ENCODE measurements around the gene CACNG4.
"Not testable (repeated sequence)": the region's sequence is repeated elsewhere in the genome, so short reads cannot be mapped to it uniquely, and the experiment has no call there.

CACNG4 gene

GRCh38 chr17:66963521-66963908, 992 bp upstream of the CACNG4 start:
- no peak for DNase-seq (ENCODE audit: low spot score)

- DNase-seq (ENCODE audit: low spot score), result peak; percentile 70
Observed at GRCh38 chr17:66964930-66965800, 658 bp downstream of the CACNG4 start.

- DNase-seq (ENCODE audit: low spot score), result peak; percentile 41
Observed at GRCh38 chr17:66965801-66966262, 1.3 kb downstream of the CACNG4 start.

DNA sequence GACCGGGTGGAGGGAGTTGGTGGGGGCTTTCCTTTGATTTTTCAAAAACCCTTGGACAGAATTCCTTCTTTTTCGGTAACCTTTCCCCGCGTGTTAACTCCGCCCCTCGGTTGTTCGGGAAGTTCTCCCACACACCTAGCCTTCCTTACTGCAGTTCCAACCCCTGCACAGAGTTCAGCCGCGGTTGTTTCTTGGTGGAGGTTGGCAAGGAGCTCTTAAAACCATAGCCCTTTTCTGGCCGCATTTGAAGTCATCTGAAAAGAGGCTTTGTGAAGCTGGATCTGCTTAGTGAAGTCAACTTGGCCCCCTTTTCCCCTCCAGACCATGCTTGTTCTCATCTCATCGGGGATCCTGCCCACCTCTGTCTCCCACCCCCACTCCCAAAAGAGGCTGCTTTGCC, 1.8 kb downstream of the CACNG4 start:
- no peak for DNase-seq (ENCODE audit: low spot score)

GRCh38 chr17:66966704-66967418, 2.4 kb downstream of the CACNG4 start:
- DNase-seq (ENCODE audit: low spot score), result no peak

- DNase-seq (ENCODE audit: low spot score), result no peak
Observed at GRCh38 chr17:66967837-66968543, 3.5 kb downstream of the CACNG4 start.

DNA sequence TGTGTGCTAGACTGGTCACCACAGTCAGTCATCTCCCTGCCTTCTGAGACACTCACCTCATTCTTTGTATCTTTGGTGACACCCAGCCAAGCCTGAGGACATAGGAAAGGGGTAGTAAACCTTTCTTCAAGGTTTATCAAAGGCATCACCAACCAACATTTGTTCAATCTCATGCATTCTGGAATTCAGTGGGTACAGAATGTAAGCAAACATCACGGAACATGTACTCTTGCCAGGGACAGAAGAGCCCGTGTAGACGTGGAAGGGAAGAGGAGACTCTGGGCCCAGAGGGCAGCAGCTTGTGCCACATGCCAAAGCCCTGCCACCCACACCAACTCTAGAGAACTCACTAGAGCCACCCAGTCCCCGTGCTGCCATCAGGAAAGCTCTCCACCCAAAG, 4.4 kb downstream of the CACNG4 start:
- no peak for DNase-seq (ENCODE audit: low spot score)

- DNase-seq (ENCODE audit: low spot score), result no peak
Observed at GRCh38 chr17:66970140-66970539, 5.6 kb downstream of the CACNG4 start.

DNA sequence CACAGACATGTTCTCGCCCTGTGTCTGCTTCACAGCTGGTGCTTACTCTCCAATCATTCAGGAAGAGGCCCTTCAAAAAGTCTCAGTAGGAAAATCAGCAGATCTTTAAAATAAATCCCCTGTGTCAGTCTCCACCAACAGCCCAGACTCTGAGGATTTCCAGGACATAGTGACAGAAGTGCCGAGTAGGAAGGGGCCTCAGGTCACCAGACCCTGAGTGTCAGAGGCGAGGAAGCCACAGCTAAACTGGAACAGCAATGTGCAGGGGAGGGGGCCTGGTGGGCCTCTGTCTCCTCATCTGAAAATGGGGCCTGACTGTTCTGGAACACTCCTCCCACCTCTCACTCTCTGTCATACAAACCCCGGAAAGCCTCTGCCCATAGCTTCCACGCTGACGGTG, 6.3 kb downstream of the CACNG4 start:
- DNase-seq (ENCODE audit: low spot score), result peak; percentile 90

DNA sequence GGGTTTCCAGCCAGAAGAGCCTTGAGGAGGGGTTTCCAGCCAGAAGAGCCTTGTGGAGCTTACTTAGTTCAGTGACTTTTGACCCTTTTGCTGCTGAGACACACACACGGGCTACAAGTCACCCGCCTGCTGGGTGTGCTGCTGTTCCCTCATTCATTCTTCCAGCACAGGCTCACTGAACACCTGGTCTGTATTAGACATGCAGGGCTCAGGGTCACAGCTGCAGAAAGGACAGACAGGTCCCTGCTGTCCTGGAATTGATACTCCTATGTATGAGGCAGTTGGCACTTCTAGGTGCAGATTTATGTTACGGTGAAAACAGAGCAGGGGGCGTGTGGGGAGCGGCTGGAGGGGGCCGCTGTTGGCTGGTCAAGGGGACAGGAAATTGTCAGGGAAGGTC, 6.8 kb downstream of the CACNG4 start:
- peak; percentile 84 for DNase-seq (ENCODE audit: low spot score)

GRCh38 chr17:66971730-66972441, 7.4 kb downstream of the CACNG4 start:
- DNase-seq (ENCODE audit: low spot score), result peak; percentile 93

GRCh38 chr17:66972442-66972830, 7.9 kb downstream of the CACNG4 start:
- DNase-seq (ENCODE audit: low spot score), result not testable (repeated sequence)

DNA sequence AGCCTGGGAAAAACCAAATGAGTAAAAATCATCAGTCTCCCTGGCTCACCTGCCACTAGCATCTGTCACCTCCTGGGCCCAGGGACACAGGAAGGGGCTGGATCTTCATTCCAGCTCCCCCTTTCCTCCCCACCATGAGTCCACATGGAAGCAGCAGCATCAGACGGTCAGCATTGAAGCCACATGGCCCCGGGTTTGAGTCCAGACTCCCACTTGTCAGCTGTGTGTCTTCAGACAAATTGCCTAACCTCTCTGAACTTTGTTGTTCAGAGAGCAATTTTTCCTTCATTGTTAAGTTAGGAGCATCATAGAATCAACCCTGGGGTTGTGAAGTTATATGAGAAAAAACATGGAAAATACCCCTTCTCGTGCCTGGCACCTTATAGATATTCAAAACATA, 10.7 kb downstream of the CACNG4 start:
- DNase-seq (ENCODE audit: low spot score), result no peak

DNA sequence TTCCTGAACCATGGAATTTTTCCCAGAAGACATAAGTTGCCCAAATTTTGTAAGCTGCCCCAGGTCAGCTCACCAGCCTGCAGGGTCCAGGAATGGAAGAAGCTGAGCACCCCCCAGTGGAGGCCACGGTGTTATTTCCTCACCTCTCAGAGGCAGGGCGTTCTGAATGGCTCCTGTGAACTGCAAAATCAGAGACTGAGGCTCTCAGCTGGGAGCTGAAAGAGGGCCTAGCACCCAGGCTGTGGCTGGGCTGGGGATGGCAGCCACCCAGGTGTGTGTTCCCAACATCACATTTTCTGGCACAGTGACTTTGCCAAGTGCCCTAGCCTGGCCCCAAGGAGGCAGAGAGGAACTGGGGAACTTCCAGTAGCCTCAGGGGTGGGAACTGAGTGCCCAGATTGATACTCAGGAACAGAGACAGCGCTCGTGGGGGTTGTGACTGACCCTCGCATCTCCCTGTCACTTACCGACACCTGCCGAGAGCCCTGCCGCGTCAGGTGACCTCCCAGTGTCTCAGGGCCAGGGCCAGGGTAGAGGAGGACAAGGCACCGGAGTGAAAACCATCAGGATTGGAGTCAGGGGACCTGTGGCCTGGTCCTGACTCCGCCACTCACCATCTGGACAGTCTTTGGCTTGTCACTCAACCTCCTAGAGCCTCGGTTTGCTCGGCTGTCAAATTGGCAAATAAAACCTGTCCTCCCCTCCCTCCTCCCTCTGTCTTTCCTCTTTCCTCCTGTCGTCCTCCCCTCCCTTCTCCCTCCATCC, 11.3 kb downstream of the CACNG4 start:
- peak; percentile 39 for DNase-seq (ENCODE audit: low spot score)

- no peak for DNase-seq (ENCODE audit: low spot score)
Observed at GRCh38 chr17:66976379-66976663, 11.8 kb downstream of the CACNG4 start.

- no peak for DNase-seq (ENCODE audit: low spot score)
Observed at GRCh38 chr17:66976781-66977201, 12.3 kb downstream of the CACNG4 start.

DNA sequence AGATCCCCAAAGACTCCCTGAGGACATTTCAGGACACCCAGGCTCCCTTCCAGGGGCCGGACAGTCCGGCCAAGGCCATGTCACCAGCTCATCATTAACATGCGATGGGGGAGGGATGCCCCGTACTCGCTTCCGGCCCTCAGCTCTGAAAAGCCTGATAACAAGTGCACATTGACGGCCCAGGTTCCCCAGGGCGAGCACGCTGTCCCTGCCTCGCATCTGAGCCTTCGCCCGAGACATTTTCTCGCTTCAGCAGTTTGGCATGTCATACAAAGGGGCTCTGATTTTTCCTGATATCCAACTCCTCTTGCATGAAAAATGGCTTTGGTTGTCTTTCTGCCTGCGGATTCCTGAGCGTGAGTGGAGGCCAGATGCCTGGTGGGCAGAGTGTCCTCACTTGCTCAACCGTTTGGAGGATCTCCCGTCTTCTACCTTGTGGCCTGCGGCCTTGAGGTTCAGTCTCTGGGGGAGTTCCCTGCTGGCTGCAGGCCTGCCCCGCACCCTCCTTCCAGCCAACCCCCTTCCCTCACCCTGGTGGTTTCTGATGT, 14.1 kb downstream of the CACNG4 start:
- DNase-seq (ENCODE audit: low spot score), result no peak

- no peak for DNase-seq (ENCODE audit: low spot score)
Observed at GRCh38 chr17:66980896-66981295, 16.4 kb downstream of the CACNG4 start.

DNA sequence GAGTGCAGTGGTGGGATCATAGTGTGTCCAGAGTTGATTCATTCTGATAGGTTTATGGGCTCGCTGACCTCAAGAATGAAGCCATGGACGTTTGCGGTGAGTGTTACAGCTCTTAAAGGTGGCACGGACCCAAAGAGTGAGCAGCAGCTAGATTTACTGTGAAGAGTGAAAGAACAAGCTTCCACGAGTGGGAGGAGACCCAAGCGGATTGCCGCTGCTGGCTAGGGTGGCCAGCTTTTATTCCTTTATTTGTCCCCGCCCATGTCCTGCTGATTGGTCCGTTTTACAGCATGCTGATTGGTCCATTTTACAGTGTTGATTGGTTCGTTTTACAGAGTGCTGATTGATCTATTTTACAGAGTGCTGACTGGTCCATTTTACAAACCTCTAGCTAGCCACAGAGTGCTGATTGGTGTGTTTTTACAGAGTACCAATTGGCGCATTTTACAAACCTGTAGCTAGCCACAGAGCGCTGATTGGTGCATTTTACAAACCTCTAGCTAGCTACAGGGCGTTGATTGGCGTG, 17.5 kb downstream of the CACNG4 start:
- no peak for DNase-seq (ENCODE audit: low spot score)

DNA sequence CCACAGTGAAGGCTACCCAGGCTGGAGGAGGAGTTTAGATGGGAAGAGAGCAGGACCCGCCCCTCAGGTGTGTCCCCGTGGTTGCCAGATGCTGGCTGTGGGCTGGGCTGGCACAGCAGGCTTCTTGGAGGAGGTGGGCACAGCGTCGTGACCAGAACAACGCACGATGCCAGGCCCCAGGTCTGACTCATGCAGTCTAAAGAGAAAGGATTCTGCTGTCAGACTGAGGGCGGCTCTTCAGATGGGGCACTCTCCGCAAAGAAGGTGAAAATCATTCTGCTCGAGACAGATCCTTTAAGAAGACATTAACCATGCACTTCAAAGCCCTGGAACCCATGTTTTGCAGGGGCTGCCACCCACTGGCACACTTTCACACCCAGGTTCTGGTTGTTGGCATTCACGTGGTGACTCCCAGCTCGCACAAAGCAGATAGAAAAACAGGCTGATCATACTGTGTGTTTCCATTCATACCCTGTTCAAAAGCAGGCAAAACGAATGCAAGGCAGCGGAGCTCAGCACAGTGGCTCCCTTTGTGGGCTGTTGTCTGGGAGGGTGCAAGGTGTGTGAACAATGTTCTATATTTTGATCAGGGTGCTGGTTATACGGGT, 19.0 kb downstream of the CACNG4 start:
- DNase-seq (ENCODE audit: low spot score), result no peak
